Activated naive CD4-positive, alpha-beta T cell treated with anti-CD3 and anti-CD28 coated beads, Interleukin-2, amount 50 U/mL, for 72 hours (primary cell): ENCODE measurements around the gene EVL. TPM values are rescaled to one million over a fixed set of nuclear protein-coding genes. Genes with fewer than 3 reads are reported as not detected.
A peak's percentile ranks its signal among the peaks of the same experiment; 100 is the strongest.
"Not testable (repeated sequence)": the region's sequence is repeated elsewhere in the genome, so short reads cannot be mapped to it uniquely, and the experiment has no call there.

Experiments
- ATAC-seq, 2 donors: fragments of 150-1000 bp; cut with Tn5 transposase; 2 replicates each; pipeline ENCODE4 v1.10.0; 2021; ENCODE audit warnings: mild to moderate bottlenecking in 2 of 2, moderate library complexity in 2 of 2
- DNase-seq, 2 donors: peaks; one replicate each; pipeline ENCODE4 v3.0.0; 2021 to 2022; ENCODE audit warnings: low spot score in 2 of 2
- H3K27ac Mint-ChIP-seq, 2 donors: one replicate each; pipeline ENCODE4 v1.8.0; 2022; ENCODE audit warnings: mild to moderate bottlenecking in 2 of 2, mixed read lengths in 2 of 2
- H3K36me3 Mint-ChIP-seq, 2 donors: one replicate each; pipeline ENCODE4 v1.8.0; 2022; ENCODE audit warnings: mixed read lengths in 2 of 2
- H3K9me3 Mint-ChIP-seq, 2 donors: one replicate each; pipeline ENCODE4 v1.8.0; 2022; ENCODE audit warnings: mixed read lengths in 2 of 2
- total RNA-seq, 2 donors: library from RNA; stranded (reverse); gene quantifications; one replicate each; pipeline ENCODE4 v1.2.3, GENCODE V29; 2022

EVL gene
- total RNA-seq, 2 donors from 2014 or later = 342 to 426 TPM

DNA sequence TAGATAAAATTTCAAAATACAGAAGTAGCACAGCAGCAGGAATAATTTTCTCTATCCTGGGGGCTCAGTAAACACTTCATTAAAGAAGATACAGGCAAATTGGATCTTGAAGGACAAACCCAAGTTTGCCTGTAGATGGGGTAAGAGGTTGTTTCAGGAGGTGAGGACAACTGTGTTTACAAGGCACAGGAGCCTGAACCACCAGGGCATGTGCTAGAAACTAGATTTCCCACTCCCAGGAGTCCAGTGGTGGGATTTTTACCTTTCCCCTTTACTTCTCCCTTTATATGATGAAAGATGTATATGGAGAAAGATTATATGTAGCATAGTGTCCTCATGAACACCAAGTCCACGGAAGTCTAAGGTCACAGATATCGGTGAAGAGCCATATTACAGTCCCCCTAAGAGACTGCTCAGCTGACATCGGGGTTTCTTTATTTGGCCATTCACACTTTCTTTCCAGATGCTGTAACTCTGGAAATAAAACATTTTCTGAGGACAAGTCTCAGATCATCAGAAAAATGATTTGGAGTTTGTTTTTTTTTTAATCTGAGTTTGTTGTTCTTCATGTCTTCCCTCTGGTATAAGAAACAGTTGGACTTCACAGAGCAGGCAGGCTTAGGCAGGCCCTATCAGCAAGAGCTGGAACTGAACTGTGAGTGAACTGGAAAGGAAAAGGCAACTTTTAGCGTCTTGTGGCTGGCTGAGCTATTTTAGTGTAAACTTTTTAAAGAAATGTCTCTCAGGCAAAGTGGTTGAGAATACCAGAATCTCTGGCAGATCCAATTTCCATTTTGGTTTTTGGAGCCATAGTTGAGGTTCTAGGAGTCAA lies 8.0 kb upstream of the EVL start:
- DNase-seq = no peak
- Mint-ChIP-seq H3K36me3 (peaks cover 6 to 45% of the 10 kb centered on the region in 2 donors), H3K9me3 (no peaks in the 10 kb centered on the region), H3K27ac (peak overlapping the region in 1 of 2 donors; percentile 99)
- no peak for ATAC-seq

DNA sequence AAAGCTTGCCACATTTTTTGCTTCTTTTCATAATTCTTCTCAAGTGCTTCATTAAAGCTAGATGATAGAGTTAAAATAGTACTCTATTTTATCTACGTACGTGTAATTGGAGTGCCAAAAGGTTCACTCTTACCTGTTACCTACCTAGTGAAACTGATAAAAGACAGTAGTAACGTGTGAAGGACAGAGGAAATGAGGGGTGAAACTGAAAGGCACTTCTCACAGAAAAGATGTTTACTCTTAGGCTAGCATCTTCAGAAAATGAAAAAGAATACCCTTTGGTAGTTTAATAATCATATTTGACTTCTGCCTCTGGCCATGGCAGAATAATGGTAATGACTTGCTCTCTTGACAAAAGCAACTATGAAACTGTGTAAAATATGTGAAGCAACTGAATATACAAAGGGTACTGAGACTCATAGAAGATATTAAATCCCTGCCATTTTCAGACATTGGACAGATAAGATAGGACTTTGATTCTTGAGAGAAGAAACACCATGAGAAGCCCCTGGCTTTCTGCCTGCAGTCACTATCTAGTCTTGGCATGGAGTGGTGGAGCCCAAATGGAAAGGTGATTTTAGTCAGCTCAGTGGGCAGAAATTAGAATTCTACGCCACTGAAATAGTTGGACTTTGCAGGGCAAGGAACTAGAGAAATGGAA lies 6.3 kb upstream of the EVL start:
- ATAC-seq (peak; percentile 22 to 46), DNase-seq (no peak)
- peaks cover 6 to 45% of the 10 kb centered on the region in 2 donors for H3K36me3 Mint-ChIP-seq
- no peaks in the 10 kb centered on the region for H3K9me3 Mint-ChIP-seq
- H3K27ac Mint-ChIP-seq = peak overlapping the region; percentile 92 to 99

DNA sequence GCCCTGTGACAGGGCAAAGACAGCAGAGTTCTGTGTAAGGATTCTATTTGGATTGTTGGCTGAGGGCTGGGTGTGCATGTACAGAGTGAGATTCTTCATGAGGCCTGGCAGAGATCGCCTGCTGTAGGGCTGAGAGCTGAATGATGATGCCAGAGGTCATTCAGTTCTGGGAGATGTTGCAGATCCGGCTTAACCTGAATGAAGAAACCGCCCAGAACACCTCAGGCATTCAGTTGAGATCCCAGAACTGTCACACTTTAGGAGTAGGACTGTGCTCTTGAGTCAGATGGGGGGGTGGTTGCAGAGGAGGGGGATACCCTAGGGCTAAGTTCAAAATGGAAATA lies 5.8 kb upstream of the EVL start:
- peaks cover 6 to 45% of the 10 kb centered on the region in 2 donors for H3K36me3 Mint-ChIP-seq
- no peaks in the 10 kb centered on the region for H3K9me3 Mint-ChIP-seq
- peak in 1 of 2 donors; percentile 32 for ATAC-seq
- H3K27ac Mint-ChIP-seq = peak overlapping the region; percentile 92 to 99
- DNase-seq = no peak

GRCh38 chr14:100060760-100061159 lies 4.5 kb upstream of the EVL start:
- Mint-ChIP-seq H3K27ac (peak overlapping the region; percentile 92 to 99), H3K36me3 (peaks cover 6 to 45% of the 10 kb centered on the region in 2 donors), H3K9me3 (no peaks in the 10 kb centered on the region)
- DNase-seq (no peak), ATAC-seq (no peak)

DNA sequence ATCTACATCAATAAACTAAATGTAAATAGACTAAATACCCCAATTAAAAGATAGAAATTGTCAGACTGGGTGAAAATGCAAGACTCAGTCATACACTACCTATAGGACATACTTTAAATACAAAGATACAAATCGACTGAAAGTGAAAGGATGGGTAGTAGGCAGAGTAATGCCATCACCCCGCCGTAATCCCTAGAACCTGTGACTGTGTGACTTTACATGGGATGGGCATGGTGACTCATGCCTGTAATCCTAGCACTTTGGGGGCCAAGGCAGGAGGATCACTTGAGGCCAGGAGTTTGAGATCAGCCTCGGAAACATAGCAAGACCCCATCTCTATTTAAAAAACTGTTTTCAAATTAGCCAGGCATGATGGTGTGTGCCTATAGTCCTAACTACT lies 2.6 kb upstream of the EVL start:
- peak overlapping the region; percentile 97 to 99 for H3K27ac Mint-ChIP-seq
- DNase-seq (no peak), ATAC-seq (peak; percentile 42 to 46)
- no peaks in the 10 kb centered on the region for H3K9me3 Mint-ChIP-seq
- peaks cover 17 to 45% of the 10 kb centered on the region in 2 donors for H3K36me3 Mint-ChIP-seq

DNA sequence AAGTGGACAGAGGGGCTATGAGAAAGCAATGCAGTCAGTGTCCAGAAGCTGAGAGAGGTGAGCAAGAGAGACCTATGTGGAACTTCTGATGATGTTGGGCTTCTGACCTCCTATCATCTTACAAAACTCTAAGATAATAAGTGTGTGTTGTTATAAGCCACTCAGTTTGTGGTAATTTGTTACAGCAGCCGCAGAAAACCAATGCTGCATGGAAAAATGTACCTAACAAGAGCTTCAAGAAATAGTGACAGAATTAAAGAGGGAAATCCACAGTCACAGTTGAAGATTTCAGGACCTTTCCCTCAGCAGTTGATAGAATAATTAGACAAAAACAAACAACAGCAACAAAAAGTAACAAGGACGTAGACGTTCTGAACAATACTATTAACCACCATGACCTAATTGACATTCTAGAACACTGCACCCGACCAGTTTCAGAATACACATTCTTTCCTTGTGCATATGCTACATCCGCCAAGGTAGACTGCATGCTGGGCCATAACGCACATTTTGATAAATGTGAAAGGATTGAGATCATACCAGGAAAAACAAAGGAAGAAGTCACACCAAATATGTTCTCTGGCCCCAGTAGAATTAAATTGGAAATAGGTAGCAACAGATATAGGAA lies 1.8 kb upstream of the EVL start:
- ATAC-seq (peak in 1 of 2 donors; percentile 18), DNase-seq (peak in 1 of 2 donors; percentile 25)
- Mint-ChIP-seq H3K9me3 (no peaks in the 10 kb centered on the region), H3K36me3 (peaks cover 25 to 45% of the 10 kb centered on the region in 2 donors), H3K27ac (peak overlapping the region; percentile 97 to 99)

GRCh38 chr14:100064335-100065092 lies 708 bp upstream of the EVL start:
- ATAC-seq, DNase-seq, H3K9me3 Mint-ChIP-seq: not testable (repeated sequence)
- Mint-ChIP-seq H3K27ac (peak overlapping the region; percentile 99), H3K36me3 (peaks cover 31 to 40% of the 10 kb centered on the region in 2 donors)

DNA sequence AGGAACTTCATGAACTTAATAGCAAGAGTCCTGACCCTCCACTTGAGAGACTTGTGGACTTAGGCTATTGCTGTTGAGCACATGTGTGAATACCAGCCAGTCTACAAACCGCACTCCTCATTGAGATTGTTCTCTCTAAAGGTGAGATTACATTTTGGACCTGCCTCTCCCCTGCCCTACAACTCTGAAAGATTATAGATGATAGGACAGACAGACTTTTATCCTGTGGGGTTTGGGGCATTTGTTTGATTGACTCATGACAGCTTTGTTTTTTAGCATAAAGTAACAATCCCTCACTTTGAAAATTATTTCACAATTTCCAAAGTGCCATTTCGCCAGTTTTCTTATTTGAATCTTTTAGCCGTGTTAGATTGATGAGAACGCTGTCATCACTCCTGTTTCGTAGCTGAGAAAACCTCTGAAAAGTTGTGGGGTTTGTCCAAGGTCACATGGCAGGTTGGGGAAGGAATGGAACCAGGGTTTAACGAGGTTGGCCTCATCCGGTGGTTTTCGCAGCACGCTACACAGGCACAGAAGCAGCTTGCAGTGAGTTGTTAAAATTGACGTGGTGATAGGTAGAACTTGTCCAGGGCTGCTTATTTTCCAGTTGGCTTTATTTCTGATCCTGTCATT lies 836 bp downstream of the EVL start:
- Mint-ChIP-seq H3K9me3 (no peaks in the 10 kb centered on the region), H3K36me3 (peaks cover 39 to 41% of the 10 kb centered on the region in 2 donors), H3K27ac (peak overlapping the region; percentile 99)
- DNase-seq (peak; percentile 68 to 89), ATAC-seq (peak; percentile 24 to 30)

DNA sequence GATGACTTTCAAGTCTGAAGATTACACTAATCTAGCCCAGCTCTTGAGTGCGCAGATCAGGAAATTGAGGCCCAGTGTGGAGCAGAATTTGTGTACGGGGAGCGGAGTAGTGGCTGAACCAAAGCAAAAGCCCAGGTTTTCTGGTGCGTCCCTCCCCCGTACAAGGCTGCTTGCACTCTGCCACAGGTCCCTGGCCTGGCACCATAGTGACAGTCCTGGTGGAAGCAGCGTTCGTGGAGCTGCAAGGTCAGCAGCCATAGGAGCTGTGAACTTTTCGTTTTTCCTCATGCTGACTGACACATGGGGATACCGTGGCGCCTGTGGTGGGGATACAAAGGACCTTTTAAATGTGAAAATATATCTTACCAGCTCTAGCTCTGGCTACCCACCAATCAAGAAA lies 1.7 kb downstream of the EVL start:
- DNase-seq (peak in 1 of 2 donors; percentile 40), ATAC-seq (no peak)
- H3K36me3 Mint-ChIP-seq = peaks cover 39 to 42% of the 10 kb centered on the region in 2 donors
- peak overlapping the region; percentile 99 for H3K27ac Mint-ChIP-seq
- no peaks in the 10 kb centered on the region for H3K9me3 Mint-ChIP-seq

DNA sequence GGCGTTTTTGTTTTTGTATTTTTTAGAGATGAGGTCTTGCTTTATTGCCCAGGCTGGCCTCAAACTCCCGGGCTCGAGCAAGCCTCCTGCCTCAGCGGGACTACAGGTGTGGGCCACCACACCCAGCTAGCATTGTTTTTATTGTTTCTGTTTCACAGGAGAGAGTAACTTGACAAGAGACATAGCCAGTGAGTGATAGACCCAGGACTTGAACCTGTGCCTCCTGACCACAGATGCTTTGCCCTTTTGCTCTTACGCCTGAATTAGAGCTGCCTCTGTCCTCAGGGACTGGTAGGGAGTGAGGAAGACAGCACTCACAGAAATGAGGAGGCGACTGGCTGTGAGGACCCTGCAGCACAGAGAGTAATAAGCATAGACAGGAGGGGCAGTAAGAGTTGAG lies 2.3 kb downstream of the EVL start:
- Mint-ChIP-seq H3K27ac (peak overlapping the region; percentile 99), H3K9me3 (no peaks in the 10 kb centered on the region), H3K36me3 (peaks cover 41 to 42% of the 10 kb centered on the region in 2 donors)
- ATAC-seq (no peak), DNase-seq (no peak)

- peak; percentile 76 to 96 for DNase-seq
- Mint-ChIP-seq H3K27ac (peak overlapping the region; percentile 99), H3K9me3 (no peaks in the 10 kb centered on the region), H3K36me3 (peaks cover 49 to 50% of the 10 kb centered on the region in 2 donors)
- ATAC-seq = peak; percentile 65 to 72
Measured at GRCh38 chr14:100067971-100068959, 3.0 kb downstream of the EVL start.

GRCh38 chr14:100069161-100069800 lies 4.1 kb downstream of the EVL start:
- ATAC-seq (peak in 1 of 2 donors; percentile 17), DNase-seq (no peak)
- Mint-ChIP-seq H3K9me3 (no peaks in the 10 kb centered on the region), H3K27ac (peak overlapping the region; percentile 99), H3K36me3 (peaks cover 56 to 57% of the 10 kb centered on the region in 2 donors)

DNA sequence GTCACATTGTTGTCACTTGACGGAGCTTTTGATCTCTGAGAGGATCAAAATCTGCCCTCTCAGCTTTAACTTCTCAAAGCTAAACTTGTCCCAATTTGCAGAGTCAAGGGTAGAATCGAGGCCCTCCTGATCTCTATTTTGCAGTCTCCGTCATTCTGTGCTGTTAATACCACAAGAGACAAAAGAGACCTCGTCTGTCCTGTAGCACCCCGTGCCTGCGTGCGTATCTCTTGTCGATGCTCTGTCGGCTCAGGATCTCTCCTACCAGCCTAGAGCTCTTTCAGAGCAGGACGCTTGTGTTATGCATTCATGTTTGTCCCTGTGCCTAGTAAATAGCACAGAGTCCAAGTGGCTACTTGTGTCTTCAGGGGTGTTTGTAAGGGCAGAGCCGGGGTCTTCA lies 5.1 kb downstream of the EVL start:
- Mint-ChIP-seq H3K36me3 (peaks cover 65 to 68% of the 10 kb centered on the region in 2 donors), H3K9me3 (no peaks in the 10 kb centered on the region), H3K27ac (peak overlapping the region; percentile 95 to 99)
- ATAC-seq = no peak
- no peak for DNase-seq

GRCh38 chr14:100071545-100071944 lies 6.3 kb downstream of the EVL start:
- ATAC-seq = no peak
- Mint-ChIP-seq H3K9me3 (no peaks in the 10 kb centered on the region), H3K27ac (peak overlapping the region; percentile 38 to 99)

More at GRCh38 chr14:100071545-100071944, 6.3 kb downstream of the EVL start:
- H3K36me3 Mint-ChIP-seq = peaks cover 69 to 70% of the 10 kb centered on the region in 2 donors
- DNase-seq = no peak
